HG03097 (cell line): ENCODE results near the gene ARHGEF16.

ENCODE experiments used
- ATAC-seq: cut with Tn5 transposase; IDR thresholded peaks from one replicate; pipeline ENCODE4 v1.9.1; 2021; ENCODE audit not compliant: unreplicated experiment, low FRiP score

Gene ARHGEF16

GRCh38 chr1:3479511-3480368, 25.3 kb downstream of the ARHGEF16 start:
- ATAC-seq = no peak

GRCh38 chr1:3480369-3480719, 25.9 kb downstream of the ARHGEF16 start:
- ATAC-seq = no peak

GRCh38 chr1:3481046-3481445, 26.6 kb downstream of the ARHGEF16 start:
- no peak for ATAC-seq

GRCh38 chr1:3481836-3482375, 27.4 kb downstream of the ARHGEF16 start:
- ATAC-seq = no peak

GRCh38 chr1:3482378-3482849, 27.9 kb downstream of the ARHGEF16 start:
- ATAC-seq = no peak

- ATAC-seq = no peak
These were observed 28.9 kb downstream of the ARHGEF16 start for GRCh38 chr1:3483380-3483779.

- ATAC-seq = no peak
These were observed 29.5 kb downstream of the ARHGEF16 start for GRCh38 chr1:3483801-3484444.

- ATAC-seq = no peak
These were observed 30.6 kb downstream of the ARHGEF16 start for GRCh38 chr1:3485016-3485415.

GRCh38 chr1:3488432-3488831, 34.0 kb downstream of the ARHGEF16 start:
- no peak for ATAC-seq

GRCh38 chr1:3490046-3490745, 35.7 kb downstream of the ARHGEF16 start:
- no peak for ATAC-seq

- no peak for ATAC-seq
These were observed 37.1 kb downstream of the ARHGEF16 start for GRCh38 chr1:3491291-3492246.

- ATAC-seq = no peak
These were observed 38.2 kb downstream of the ARHGEF16 start for GRCh38 chr1:3492545-3493246.

GRCh38 chr1:3494321-3495308, 40.1 kb downstream of the ARHGEF16 start:
- no peak for ATAC-seq

- ATAC-seq = no peak
These were observed 41.6 kb downstream of the ARHGEF16 start for GRCh38 chr1:3495776-3496745.

- ATAC-seq = no peak
These were observed 42.5 kb downstream of the ARHGEF16 start for GRCh38 chr1:3496916-3497315.

GRCh38 chr1:3497521-3497920, 43.1 kb downstream of the ARHGEF16 start:
- no peak for ATAC-seq
